SK-N-SH treated with all-trans-retinoic acid at 6 μM for 48 hours (cell line): ENCODE measurements around the gene FGFRL1.

Experiments
- BACH2 ChIP-seq: fragments of 250-450 bp; sonication (Bioruptor Pico); IDR thresholded peaks from 2 replicates; pipeline ENCODE4 v1.9.0; 2021; ENCODE audit warnings: mild to moderate bottlenecking, borderline replicate concordance
- ESRRG ChIP-seq: fragments of 250-450 bp; sonication (Bioruptor Pico); IDR thresholded peaks from 2 replicates; pipeline ENCODE4 v1.6.1; 2021; ENCODE audit warnings: mild to moderate bottlenecking
- SNAI2 ChIP-seq: fragments of 250-450 bp; sonication (Bioruptor Pico); IDR thresholded peaks from 2 replicates; pipeline ENCODE4 v1.5.0; 2020; ENCODE audit warnings: mild to moderate bottlenecking, moderate library complexity

DNA sequence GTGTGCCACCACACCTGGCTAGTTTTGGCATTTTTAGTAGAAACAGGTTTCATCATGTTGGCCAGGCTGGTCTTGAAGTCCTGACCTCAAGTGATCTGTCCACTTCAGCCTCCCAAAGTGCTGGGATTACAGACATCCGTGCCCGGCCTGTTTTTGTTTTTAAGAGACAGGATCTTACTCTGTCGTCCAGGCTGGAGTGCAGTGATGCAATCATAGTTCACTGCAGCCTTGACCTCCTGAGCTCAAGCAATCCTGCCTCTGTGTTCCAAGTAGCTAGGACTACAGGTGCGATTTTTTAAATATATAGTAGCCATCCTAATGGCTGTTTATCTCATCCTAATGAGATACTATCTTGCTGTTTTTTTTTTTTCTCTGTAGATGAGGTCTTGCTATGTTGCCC lies 54.3 kb downstream of the FGFRL1 start:
- TF ChIP-seq SNAI2 (no peak), ESRRG (CRISPR knock-in tag) (no peak), BACH2 (CRISPR knock-in tag) (no peak)
